ENCODE measurements around the gene RAB5B. TPM values are rescaled to one million over a fixed set of nuclear protein-coding genes. Genes with fewer than 3 reads are reported as not detected.

RAB5B gene
- total RNA-seq, 1 donor = 75.2 TPM

DNA sequence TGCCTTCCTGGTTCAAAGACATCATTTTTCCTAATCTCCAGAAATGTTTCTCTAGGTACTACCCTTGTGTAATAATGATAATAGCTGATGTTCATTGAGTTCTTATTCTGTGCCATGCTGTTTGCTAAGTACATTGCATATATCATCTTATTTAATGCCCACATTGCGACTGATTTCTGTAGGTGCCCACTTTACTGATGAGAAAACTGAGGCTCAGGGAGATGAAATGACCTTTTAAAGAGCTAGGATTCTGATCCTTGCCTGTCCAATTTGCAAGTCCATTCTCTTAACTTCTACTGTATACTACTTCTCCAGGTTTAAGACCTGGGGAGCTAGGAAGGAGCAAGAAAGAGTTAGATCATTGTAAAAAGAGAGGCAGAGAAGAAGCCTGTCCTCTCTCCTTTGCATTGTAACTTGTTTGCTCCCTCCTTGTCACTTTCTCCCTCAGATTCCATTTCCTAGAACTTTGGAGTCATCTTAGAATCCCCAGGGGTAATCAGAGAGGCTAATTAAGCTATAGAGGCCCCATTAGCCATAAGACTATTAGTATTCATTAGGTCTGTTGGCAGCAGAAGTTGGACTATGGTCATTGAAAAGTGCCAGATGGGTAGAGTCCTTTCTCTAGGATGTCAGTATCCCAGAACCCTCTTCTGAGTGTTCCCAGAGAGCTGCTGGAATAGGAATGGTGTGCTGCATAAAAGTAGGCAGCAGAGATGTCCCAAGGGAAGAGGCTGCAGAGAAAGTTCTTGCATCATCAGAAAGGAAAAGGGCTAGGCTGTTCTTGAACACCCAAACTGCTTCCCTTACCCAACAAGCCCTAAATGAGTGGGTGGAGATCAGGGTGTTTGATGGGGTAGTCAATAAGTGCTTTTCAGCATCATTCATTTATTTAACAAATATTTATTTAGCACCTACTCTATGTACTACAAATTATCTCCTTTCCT lies 39.8 kb upstream of the RAB5B start:
- H3K4me3 ChIP-seq (ENCODE audit: low read depth, low read length) = no peak overlapping the region
- TF ChIP-seq, protein P1, sequence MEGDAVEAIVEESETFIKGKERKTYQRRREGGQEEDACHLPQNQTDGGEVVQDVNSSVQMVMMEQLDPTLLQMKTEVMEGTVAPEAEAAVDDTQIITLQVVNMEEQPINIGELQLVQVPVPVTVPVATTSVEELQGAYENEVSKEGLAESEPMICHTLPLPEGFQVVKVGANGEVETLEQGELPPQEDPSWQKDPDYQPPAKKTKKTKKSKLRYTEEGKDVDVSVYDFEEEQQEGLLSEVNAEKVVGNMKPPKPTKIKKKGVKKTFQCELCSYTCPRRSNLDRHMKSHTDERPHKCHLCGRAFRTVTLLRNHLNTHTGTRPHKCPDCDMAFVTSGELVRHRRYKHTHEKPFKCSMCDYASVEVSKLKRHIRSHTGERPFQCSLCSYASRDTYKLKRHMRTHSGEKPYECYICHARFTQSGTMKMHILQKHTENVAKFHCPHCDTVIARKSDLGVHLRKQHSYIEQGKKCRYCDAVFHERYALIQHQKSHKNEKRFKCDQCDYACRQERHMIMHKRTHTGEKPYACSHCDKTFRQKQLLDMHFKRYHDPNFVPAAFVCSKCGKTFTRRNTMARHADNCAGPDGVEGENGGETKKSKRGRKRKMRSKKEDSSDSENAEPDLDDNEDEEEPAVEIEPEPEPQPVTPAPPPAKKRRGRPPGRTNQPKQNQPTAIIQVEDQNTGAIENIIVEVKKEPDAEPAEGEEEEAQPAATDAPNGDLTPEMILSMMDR (IDR thresholded peaks at IDR 0.05; ENCODE audit: insufficient read depth, low read length) = no peak
- peak; percentile 66 for DNase-seq (ENCODE audit: low read depth)

DNA sequence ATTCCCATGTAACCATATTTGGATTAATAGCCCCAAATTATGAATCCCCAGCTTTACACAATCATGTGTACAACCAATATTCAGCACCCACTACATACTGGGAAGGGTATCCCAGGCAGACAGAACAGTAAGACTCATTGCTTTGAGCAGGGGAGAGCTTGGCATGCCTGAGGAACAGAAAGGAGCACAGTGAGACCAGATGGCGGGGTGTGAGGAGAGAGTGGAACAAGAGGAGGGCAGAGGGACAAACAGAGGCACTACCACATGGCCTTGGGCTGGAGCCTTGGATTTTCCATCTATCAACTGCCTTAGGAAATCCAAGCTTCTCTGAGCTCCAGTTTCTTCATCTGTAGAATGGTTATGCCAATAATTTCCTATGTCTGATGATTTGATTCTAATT lies 39.1 kb upstream of the RAB5B start:
- TF ChIP-seq, protein P1 (IDR thresholded peaks at IDR 0.05; ENCODE audit: insufficient read depth, low read length) = no peak
- no peak overlapping the region for H3K4me3 ChIP-seq (ENCODE audit: low read depth, low read length)
- no peak for DNase-seq (ENCODE audit: low read depth)

DNA sequence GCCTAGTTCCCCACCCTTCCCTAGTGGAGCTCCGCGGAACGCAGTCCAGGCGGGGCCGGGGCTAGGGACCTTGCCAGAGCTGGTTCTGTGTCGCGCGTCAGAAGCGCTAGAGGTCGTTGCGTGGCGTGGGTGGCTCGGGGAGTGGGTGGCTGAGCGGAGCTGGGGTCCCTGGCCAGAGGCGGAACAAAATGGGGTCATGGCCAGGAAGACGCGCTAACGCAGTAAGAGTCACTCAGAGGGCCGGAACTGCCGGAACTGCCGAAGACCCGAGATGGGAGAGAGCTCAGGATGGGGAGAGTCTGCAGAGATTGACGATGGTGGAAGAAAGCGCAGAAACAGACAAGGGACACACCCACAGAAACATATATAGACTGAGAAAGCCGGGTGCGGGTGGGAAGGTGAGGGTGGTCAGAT lies 38.1 kb upstream of the RAB5B start:
- no peak for DNase-seq (ENCODE audit: low read depth)
- peak overlapping the region; percentile 31 for H3K4me3 ChIP-seq (ENCODE audit: low read depth, low read length)
- TF ChIP-seq, protein P1 (IDR thresholded peaks at IDR 0.05; ENCODE audit: insufficient read depth, low read length) = no peak

GRCh38 chr12:55937981-55938380 lies 35.9 kb upstream of the RAB5B start:
- no peak for DNase-seq (ENCODE audit: low read depth)
- H3K4me3 ChIP-seq (ENCODE audit: low read depth, low read length) = no peak overlapping the region
- TF ChIP-seq, protein P1 (IDR thresholded peaks at IDR 0.05; ENCODE audit: insufficient read depth, low read length) = no peak

DNA sequence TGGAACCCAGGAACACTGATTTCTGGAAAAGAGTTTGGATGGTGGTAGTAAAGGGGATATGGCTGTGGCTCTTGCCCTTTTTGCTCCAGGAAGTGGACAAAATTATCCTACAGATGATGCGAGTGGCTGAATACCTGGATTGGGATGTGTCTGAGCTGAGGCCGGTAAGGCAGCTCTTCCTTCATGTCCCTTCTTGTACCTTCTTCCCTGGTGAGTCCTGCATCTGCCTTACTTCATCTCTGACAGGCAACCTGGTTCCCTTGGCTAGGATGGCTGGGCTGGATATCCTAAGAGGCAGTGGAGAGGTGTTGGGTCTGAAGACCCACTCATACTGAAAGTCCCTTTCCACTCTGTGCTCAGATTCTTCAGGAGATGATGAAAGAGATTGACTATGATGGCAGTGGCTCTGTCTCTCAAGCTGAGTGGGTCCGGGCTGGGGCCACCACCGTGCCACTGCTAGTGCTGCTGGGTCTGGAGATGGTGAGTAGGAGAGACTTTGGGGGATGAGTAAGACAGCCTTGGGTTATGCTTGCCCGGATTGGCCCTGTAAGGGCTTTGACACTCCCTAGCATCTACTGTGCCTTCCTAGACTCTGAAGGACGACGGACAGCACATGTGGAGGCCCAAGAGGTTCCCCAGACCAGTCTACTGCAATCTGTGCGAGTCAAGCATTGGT lies 34.9 kb upstream of the RAB5B start:
- no peak for DNase-seq (ENCODE audit: low read depth)
- no peak overlapping the region for H3K4me3 ChIP-seq (ENCODE audit: low read depth, low read length)
- TF ChIP-seq, protein P1 (IDR thresholded peaks at IDR 0.05; ENCODE audit: insufficient read depth, low read length) = no peak

DNA sequence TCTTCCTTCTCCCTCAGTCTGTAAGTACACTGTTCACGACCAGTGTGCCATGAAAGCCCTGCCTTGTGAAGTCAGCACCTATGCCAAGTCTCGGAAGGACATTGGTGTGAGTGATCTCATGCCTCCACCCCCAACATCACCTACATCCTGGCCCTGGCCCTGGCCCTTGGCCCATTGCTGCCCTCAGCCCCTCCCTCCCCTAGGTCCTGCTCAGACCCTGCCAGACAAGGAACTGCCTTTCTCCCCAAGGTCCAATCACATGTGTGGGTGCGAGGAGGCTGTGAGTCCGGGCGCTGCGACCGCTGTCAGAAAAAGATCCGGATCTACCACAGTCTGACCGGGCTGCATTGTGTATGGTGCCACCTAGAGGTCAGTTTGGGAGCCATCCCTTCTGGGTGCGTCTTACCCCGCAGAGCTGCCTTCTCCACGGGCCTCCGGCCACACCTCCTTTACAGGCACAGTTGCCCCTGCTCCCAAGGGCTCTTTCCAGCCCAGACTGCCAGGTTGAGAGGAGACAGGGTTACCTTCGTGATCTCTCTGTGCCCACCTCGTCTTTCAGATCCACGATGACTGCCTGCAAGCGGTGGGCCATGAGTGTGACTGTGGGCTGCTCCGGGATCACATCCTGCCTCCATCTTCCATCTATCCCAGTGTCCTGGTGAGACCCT lies 33.7 kb upstream of the RAB5B start:
- DNase-seq (ENCODE audit: low read depth) = peak; percentile 87
- H3K4me3 ChIP-seq (ENCODE audit: low read depth, low read length) = no peak overlapping the region

More for the DNA sequence above, 33.7 kb upstream of the RAB5B start:
- TF ChIP-seq, protein P1 (IDR thresholded peaks at IDR 0.05; ENCODE audit: insufficient read depth, low read length) = peak; percentile 92
